GM23338 (cell line): ENCODE measurements around the gene IFIT1B.

Experiments used
- CREB1 ChIP-seq: fragments of 250-450 bp; sonication (Bioruptor Pico); IDR thresholded peaks from 2 replicates; pipeline ENCODE4 v1.5.0; 2020; ENCODE audit warnings: low read depth, mild to moderate bottlenecking, moderate library complexity
- EZH2 ChIP-seq: fragments of 200-600 bp; sonication (generic); IDR thresholded peaks from one replicate; pipeline ENCODE4 v1.8.0; 2017; ENCODE audit warnings: antibody characterized with exemption, mild to moderate bottlenecking, low read depth; ENCODE audit not compliant: unreplicated experiment
- EZH2phosphoT487 ChIP-seq: fragments of 200-600 bp; sonication (generic); IDR thresholded peaks from one replicate; pipeline ENCODE4 v1.8.1; 2018; ENCODE audit warnings: antibody characterized with exemption; ENCODE audit not compliant: unreplicated experiment
- JUNB ChIP-seq: IDR thresholded peaks from one replicate; pipeline ENCODE4 v1.6.1; 2016; ENCODE audit warnings: antibody characterized with exemption; ENCODE audit not compliant: unreplicated experiment
- NANOG ChIP-seq: IDR thresholded peaks from 2 replicates; pipeline ENCODE4 v1.6.1; 2016; ENCODE audit warnings: antibody characterized with exemption, borderline replicate concordance
- POLR2AphosphoS5 ChIP-seq: IDR thresholded peaks from 2 replicates; pipeline ENCODE4 v1.6.1; 2016; ENCODE audit warnings: antibody characterized with exemption, low read depth
- STAT1 ChIP-seq: IDR thresholded peaks from one replicate; pipeline ENCODE4 v1.6.1; 2016; ENCODE audit warnings: antibody characterized with exemption; ENCODE audit not compliant: unreplicated experiment
- ZNF331 ChIP-seq: fragments of 250-450 bp; sonication (Bioruptor Pico); IDR thresholded peaks from 2 replicates; pipeline ENCODE4 v1.5.0; 2020; ENCODE audit warnings: low read depth, mild to moderate bottlenecking, moderate library complexity
- TF ChIP-seq, protein P1 (sequence below), 2 experiments: fragments of 200-600 bp in 1 of 2; sonication (generic) in 1 of 2; conservative IDR thresholded peaks; 2 replicates each; pipeline versions ENCODE4 v1.5.1 to v1.6.1; 2016 to 2017; ENCODE audit warnings: antibody characterized with exemption in 2 of 2, low read depth in 2 of 2, mild to moderate bottlenecking in 2 of 2, moderate library complexity in 1 of 2
- TF ChIP-seq, protein P2 (sequence below): IDR thresholded peaks from one replicate; pipeline ENCODE4 v1.6.1; 2018; ENCODE audit warnings: antibody characterized with exemption; ENCODE audit not compliant: unreplicated experiment

- TF ChIP-seq, protein P1, sequence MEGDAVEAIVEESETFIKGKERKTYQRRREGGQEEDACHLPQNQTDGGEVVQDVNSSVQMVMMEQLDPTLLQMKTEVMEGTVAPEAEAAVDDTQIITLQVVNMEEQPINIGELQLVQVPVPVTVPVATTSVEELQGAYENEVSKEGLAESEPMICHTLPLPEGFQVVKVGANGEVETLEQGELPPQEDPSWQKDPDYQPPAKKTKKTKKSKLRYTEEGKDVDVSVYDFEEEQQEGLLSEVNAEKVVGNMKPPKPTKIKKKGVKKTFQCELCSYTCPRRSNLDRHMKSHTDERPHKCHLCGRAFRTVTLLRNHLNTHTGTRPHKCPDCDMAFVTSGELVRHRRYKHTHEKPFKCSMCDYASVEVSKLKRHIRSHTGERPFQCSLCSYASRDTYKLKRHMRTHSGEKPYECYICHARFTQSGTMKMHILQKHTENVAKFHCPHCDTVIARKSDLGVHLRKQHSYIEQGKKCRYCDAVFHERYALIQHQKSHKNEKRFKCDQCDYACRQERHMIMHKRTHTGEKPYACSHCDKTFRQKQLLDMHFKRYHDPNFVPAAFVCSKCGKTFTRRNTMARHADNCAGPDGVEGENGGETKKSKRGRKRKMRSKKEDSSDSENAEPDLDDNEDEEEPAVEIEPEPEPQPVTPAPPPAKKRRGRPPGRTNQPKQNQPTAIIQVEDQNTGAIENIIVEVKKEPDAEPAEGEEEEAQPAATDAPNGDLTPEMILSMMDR (conservative IDR thresholded peaks at IDR 0.05; ENCODE audit: low read depth in 2 of 2): no peak
- TF ChIP-seq EZH2: no peak
- no peak for TF ChIP-seq NANOG
- TF ChIP-seq, protein P2, sequence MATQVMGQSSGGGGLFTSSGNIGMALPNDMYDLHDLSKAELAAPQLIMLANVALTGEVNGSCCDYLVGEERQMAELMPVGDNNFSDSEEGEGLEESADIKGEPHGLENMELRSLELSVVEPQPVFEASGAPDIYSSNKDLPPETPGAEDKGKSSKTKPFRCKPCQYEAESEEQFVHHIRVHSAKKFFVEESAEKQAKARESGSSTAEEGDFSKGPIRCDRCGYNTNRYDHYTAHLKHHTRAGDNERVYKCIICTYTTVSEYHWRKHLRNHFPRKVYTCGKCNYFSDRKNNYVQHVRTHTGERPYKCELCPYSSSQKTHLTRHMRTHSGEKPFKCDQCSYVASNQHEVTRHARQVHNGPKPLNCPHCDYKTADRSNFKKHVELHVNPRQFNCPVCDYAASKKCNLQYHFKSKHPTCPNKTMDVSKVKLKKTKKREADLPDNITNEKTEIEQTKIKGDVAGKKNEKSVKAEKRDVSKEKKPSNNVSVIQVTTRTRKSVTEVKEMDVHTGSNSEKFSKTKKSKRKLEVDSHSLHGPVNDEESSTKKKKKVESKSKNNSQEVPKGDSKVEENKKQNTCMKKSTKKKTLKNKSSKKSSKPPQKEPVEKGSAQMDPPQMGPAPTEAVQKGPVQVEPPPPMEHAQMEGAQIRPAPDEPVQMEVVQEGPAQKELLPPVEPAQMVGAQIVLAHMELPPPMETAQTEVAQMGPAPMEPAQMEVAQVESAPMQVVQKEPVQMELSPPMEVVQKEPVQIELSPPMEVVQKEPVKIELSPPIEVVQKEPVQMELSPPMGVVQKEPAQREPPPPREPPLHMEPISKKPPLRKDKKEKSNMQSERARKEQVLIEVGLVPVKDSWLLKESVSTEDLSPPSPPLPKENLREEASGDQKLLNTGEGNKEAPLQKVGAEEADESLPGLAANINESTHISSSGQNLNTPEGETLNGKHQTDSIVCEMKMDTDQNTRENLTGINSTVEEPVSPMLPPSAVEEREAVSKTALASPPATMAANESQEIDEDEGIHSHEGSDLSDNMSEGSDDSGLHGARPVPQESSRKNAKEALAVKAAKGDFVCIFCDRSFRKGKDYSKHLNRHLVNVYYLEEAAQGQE: no peak
- no peak for TF ChIP-seq JUNB
- no peak for TF ChIP-seq POLR2AphosphoS5
- no peak for TF ChIP-seq STAT1
- TF ChIP-seq CREB1 (CRISPR knock-in tag): no peak
- no peak for TF ChIP-seq ZNF331 (CRISPR knock-in tag)
- no peak for TF ChIP-seq EZH2phosphoT487
Measured at GRCh38 chr10:89398003-89398749, 20.3 kb downstream of the IFIT1B start.
